HepG2 (cell line): ENCODE measurements around the gene ESPN. TPM values are rescaled to one million over a fixed set of nuclear protein-coding genes. Genes with fewer than 3 reads are reported as not detected.

ENCODE experiments used
- AGO1 ChIP-seq: fragments of 200-400 bp; formaldehyde crosslinking; IDR thresholded peaks from 2 replicates; pipeline ENCODE4 v1.6.1; 2017; ENCODE audit warnings: mild to moderate bottlenecking, low read depth, low read length, moderate library complexity; ENCODE audit not compliant: poor library complexity, severe bottlenecking
- CBFB ChIP-seq: sonication (generic); formaldehyde crosslinking; IDR thresholded peaks from 2 replicates; pipeline ENCODE4 v1.4.0; 2020; ENCODE audit warnings: missing genetic modification reagents
- DR1 ChIP-seq: sonication (generic); formaldehyde crosslinking; IDR thresholded peaks from 2 replicates; pipeline ENCODE4 v1.8.0; 2021; ENCODE audit warnings: mild to moderate bottlenecking, missing genetic modification reagents, inconsistent platforms
- HDAC2 ChIP-seq: sonication (generic); formaldehyde crosslinking; IDR thresholded peaks from 2 replicates; pipeline ENCODE4 v1.4.0; 2020; ENCODE audit warnings: missing genetic modification reagents
- MED13 ChIP-seq: sonication (generic); formaldehyde crosslinking; IDR thresholded peaks from 2 replicates; pipeline ENCODE4 v1.5.0; 2020; ENCODE audit warnings: missing genetic modification reagents
- MTA1 ChIP-seq: sonication (generic); formaldehyde crosslinking; IDR thresholded peaks from 2 replicates; pipeline ENCODE4 v1.4.0; 2020; ENCODE audit warnings: missing genetic modification reagents, mild to moderate bottlenecking, borderline replicate concordance
- NFYC ChIP-seq: IDR thresholded peaks from 2 replicates; pipeline ENCODE4 v1.6.1; 2016; ENCODE audit warnings: missing genetic modification reagents, missing compliant biosample characterization
- PHF5A ChIP-seq: IDR thresholded peaks from one replicate; pipeline ENCODE4 v1.6.1; 2018; ENCODE audit warnings: low read depth, missing genetic modification reagents; ENCODE audit not compliant: unreplicated experiment
- SRSF1 ChIP-seq: fragments of 200-400 bp; formaldehyde crosslinking; optimal IDR thresholded peaks from 2 replicates; pipeline ENCODE3; 2017; ENCODE audit warnings: mild to moderate bottlenecking, low read depth, low read length, moderate library complexity
- STAG1 ChIP-seq: sonication (generic); formaldehyde crosslinking; IDR thresholded peaks from 2 replicates; pipeline ENCODE4 v1.4.0; 2020; ENCODE audit warnings: missing genetic modification reagents
- TAF1 ChIP-seq: sonication (generic); formaldehyde crosslinking; IDR thresholded peaks from 2 replicates; pipeline ENCODE4 v1.4.0; 2020; ENCODE audit warnings: missing genetic modification reagents
- XBP1 ChIP-seq: sonication (generic); formaldehyde crosslinking; IDR thresholded peaks from 2 replicates; pipeline ENCODE4 v1.5.0; 2020; ENCODE audit warnings: missing genetic modification reagents
- ZBTB7B ChIP-seq: sonication (generic); formaldehyde crosslinking; IDR thresholded peaks from 2 replicates; pipeline ENCODE4 v1.4.0; 2020; ENCODE audit warnings: missing genetic modification reagents
- ZNF232 ChIP-seq: sonication (generic); formaldehyde crosslinking; IDR thresholded peaks from 2 replicates; pipeline ENCODE4 v1.4.0; 2020; ENCODE audit warnings: missing genetic modification reagents, borderline replicate concordance
- ZNF256 ChIP-seq: sonication (generic); formaldehyde crosslinking; conservative IDR thresholded peaks from 2 replicates; pipeline ENCODE4 v1.4.0; 2020; ENCODE audit warnings: missing genetic modification reagents
- ZNF326 ChIP-seq: sonication (generic); formaldehyde crosslinking; IDR thresholded peaks from 2 replicates; pipeline ENCODE4 v1.4.0; 2020; ENCODE audit warnings: missing genetic modification reagents, borderline replicate concordance
- ZNF615 ChIP-seq: sonication (generic); formaldehyde crosslinking; IDR thresholded peaks from 2 replicates; pipeline ENCODE4 v1.5.0; 2020; ENCODE audit warnings: mild to moderate bottlenecking, missing genetic modification reagents, borderline replicate concordance
- polyA plus RNA-seq, 8 experiments: library from polyadenylated mRNA; depleted of rRNA in 3 of 8; stranded (reverse) in 7 of 8; unstranded in 1 of 8; fragments of >200 nt; fragmentation: Illumina TruSeq in 4 of 8; extraction: Trizol in 4 of 8; gene quantifications; 2 replicates each; pipeline versions ENCODE4 v1.2.1 to v1.2.3, GENCODE V29; 2011 to 2016; ENCODE audit warnings: low read depth in 4 of 8, missing spikeins in 1 of 8, mixed read lengths in 1 of 8; ENCODE audit not compliant: insufficient read depth in 1 of 8
- total RNA-seq, 5 experiments: library from RNA; depleted of rRNA; stranded (reverse); fragments of >200 nt; fragmentation: Illumina TruSeq; extraction: Trizol; gene quantifications; 2 replicates each; pipeline ENCODE4 v1.2.3, GENCODE V29; 2016; ENCODE audit warnings: low read depth in 1 of 5
- TF ChIP-seq, protein P1 (sequence below): sonication (generic); formaldehyde crosslinking; IDR thresholded peaks from 2 replicates; pipeline ENCODE4 v1.4.0; 2020; ENCODE audit warnings: missing genetic modification reagents
- TF ChIP-seq, protein P2 (sequence below): sonication (generic); formaldehyde crosslinking; IDR thresholded peaks from 2 replicates; pipeline ENCODE4 v1.8.1; 2023; ENCODE audit warnings: missing genetic modification reagents, mild to moderate bottlenecking, borderline replicate concordance
- TF ChIP-seq, protein P3 (sequence below): sonication (generic); formaldehyde crosslinking; IDR thresholded peaks from 2 replicates; pipeline ENCODE4 v1.4.0; 2020; ENCODE audit warnings: missing genetic modification reagents, borderline replicate concordance
- TF ChIP-seq, protein P4 (sequence below): sonication (generic); formaldehyde crosslinking; IDR thresholded peaks from 2 replicates; pipeline ENCODE4 v1.4.0; 2020; ENCODE audit warnings: mild to moderate bottlenecking, missing genetic modification reagents
- TF ChIP-seq, protein P5 (sequence below): sonication (generic); formaldehyde crosslinking; IDR thresholded peaks from 2 replicates; pipeline ENCODE4 v1.5.0; 2020; ENCODE audit warnings: missing genetic modification reagents, mild to moderate bottlenecking, borderline replicate concordance

The ESPN gene
- total and polyA plus RNA-seq, 2 of the 13 experiments (the other 11 are each of a cell fraction or from before 2014, with no cell fraction given) = 48.6 to 54.2 TPM

DNA sequence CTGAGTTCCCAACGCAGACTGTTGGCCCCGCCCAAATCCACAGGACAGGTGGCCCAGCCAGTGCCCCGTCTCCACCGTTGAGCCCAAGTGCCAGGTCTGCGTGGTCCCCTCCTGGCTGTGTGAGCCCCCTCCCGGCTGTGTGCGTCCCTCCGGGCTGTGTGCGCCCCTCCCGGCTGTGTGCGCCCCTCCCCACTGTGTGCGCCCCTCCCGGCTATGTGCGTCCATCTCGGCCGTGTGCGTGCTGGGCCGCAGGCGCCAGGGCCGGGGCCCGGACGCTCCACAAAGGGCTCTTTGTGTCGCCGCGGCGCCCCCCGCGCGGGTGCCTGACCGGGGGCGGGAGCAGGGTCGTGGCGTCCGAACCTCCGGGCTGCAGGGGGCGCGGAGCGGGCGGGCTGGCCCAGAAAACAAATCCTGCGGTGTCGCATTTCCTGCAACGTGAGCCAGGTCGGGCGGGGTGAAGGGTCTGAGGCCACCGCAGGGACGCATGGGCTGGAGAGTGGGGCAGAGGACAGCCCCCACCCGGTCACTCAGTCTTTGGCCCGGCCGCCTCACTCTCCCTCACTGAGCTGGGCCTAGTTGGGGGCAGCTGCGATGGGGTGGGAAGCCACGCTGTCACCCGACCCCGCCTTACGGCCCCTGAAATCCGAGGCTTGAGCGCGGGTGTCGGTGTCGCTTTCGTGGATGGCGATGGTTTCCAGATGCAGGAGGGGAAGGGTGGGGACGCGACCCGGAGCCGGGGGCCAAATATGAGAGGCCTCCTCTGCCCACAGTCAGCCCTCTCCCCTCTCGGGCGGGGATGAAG lies 22.6 kb downstream of the ESPN start (continued):
- TF ChIP-seq, protein P1, sequence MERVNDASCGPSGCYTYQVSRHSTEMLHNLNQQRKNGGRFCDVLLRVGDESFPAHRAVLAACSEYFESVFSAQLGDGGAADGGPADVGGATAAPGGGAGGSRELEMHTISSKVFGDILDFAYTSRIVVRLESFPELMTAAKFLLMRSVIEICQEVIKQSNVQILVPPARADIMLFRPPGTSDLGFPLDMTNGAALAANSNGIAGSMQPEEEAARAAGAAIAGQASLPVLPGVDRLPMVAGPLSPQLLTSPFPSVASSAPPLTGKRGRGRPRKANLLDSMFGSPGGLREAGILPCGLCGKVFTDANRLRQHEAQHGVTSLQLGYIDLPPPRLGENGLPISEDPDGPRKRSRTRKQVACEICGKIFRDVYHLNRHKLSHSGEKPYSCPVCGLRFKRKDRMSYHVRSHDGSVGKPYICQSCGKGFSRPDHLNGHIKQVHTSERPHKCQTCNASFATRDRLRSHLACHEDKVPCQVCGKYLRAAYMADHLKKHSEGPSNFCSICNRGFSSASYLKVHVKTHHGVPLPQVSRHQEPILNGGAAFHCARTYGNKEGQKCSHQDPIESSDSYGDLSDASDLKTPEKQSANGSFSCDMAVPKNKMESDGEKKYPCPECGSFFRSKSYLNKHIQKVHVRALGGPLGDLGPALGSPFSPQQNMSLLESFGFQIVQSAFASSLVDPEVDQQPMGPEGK (CRISPR knock-in tag) = peak; percentile 100
- TF ChIP-seq CBFB = no peak
- no peak; the same call in 1 of the 2 replicates for TF ChIP-seq ZNF256
- TF ChIP-seq STAG1 (CRISPR knock-in tag) = peak; percentile 16
- TF ChIP-seq MED13 (CRISPR knock-in tag) = peak; percentile 31; the same call in 1 of the 2 replicates
- no peak for TF ChIP-seq XBP1 (CRISPR knock-in tag)
- TF ChIP-seq PHF5A (CRISPR knock-in tag) = peak; percentile 40
- peak; percentile 96 for TF ChIP-seq SRSF1
- TF ChIP-seq, protein P2, sequence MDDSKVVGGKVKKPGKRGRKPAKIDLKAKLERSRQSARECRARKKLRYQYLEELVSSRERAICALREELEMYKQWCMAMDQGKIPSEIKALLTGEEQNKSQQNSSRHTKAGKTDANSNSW (CRISPR knock-in tag) = no peak; the same call in 1 of the 2 replicates
- TF ChIP-seq, protein P3, sequence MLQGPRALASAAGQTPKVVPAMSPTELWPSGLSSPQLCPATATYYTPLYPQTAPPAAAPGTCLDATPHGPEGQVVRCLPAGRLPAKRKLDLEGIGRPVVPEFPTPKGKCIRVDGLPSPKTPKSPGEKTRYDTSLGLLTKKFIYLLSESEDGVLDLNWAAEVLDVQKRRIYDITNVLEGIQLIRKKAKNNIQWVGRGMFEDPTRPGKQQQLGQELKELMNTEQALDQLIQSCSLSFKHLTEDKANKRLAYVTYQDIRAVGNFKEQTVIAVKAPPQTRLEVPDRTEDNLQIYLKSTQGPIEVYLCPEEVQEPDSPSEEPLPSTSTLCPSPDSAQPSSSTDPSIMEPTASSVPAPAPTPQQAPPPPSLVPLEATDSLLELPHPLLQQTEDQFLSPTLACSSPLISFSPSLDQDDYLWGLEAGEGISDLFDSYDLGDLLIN (CRISPR knock-in tag) = peak; percentile 73; the same call in 1 of the 2 replicates
- TF ChIP-seq MTA1 (CRISPR knock-in tag) = peak; percentile 65; the same call in 1 of the 2 replicates
- peak; percentile 39; the same call in 1 of the 2 replicates for TF ChIP-seq ZNF326 (CRISPR knock-in tag)
- TF ChIP-seq NFYC (CRISPR knock-in tag) = peak; percentile 16; the same call in 1 of the 2 replicates
- TF ChIP-seq HDAC2 (CRISPR knock-in tag) = no peak; the same call in 1 of the 2 replicates
- TF ChIP-seq ZBTB7B (CRISPR knock-in tag) = peak; percentile 98
- no peak for TF ChIP-seq AGO1
- TF ChIP-seq, protein P4, sequence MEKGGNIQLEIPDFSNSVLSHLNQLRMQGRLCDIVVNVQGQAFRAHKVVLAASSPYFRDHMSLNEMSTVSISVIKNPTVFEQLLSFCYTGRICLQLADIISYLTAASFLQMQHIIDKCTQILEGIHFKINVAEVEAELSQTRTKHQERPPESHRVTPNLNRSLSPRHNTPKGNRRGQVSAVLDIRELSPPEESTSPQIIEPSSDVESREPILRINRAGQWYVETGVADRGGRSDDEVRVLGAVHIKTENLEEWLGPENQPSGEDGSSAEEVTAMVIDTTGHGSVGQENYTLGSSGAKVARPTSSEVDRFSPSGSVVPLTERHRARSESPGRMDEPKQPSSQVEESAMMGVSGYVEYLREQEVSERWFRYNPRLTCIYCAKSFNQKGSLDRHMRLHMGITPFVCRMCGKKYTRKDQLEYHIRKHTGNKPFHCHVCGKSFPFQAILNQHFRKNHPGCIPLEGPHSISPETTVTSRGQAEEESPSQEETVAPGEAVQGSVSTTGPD = 0 out of 2 replicates have a peak, but pooled peaks have one; percentile 48
- peak; percentile 43 for TF ChIP-seq TAF1 (CRISPR knock-in tag)
- TF ChIP-seq ZNF232 (CRISPR knock-in tag) = no peak
- peak; percentile 45; the same call in 1 of the 2 replicates for TF ChIP-seq DR1
- no peak; the same call in 1 of the 2 replicates for TF ChIP-seq ZNF615
- TF ChIP-seq, protein P5, sequence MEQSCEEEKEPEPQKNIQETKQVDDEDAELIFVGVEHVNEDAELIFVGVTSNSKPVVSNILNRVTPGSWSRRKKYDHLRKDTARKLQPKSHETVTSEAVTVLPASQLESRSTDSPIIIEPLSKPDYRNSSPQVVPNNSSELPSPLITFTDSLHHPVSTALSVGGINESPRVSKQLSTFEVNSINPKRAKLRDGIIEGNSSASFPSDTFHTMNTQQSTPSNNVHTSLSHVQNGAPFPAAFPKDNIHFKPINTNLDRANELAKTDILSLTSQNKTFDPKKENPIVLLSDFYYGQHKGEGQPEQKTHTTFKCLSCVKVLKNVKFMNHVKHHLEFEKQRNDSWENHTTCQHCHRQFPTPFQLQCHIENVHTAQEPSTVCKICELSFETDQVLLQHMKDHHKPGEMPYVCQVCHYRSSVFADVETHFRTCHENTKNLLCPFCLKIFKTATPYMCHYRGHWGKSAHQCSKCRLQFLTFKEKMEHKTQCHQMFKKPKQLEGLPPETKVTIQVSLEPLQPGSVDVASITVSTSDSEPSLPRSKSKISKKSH = no peak
